ENCODE results near the gene EIF6. TPM values are rescaled to one million over a fixed set of nuclear protein-coding genes. Genes with fewer than 3 reads are reported as not detected.

The EIF6 gene
- total and polyA plus RNA-seq, 2 of the 8 experiments (the other 6 are each of a cell fraction or from before 2014, with no cell fraction given), result 184 to 319 TPM

DNA sequence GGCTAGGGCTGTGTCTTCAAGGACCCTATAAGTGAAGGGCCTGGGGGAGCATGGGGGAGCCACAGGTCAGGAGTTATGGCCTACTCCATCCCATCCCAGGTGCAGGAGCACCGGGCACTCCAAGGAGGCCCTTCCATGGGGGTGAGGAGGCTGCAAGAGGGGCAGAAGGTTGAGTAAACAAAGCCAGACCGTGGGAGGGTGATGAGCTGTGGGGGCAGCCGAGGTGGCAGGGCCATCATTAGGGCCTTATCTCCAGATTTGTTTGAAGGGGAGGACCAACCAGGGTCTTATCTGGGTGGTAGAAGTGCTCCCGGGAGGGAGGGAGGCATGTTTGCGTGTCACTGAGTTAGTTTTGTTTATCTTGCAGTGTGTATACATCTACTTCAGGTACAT is 9.7 kb upstream of the EIF6 start:
- ChIA-PET CTCF (ENCODE audit: partially characterized antibody) (interaction anchor here (2.0 to 11.5 kb wide), 2 partner anchors 13 to 36 kb away, joined by 5 to 130 read pairs; no protein-coding TSS in a partner anchor), POLR2A (ENCODE audit: partially characterized antibody) (interaction anchor here (3.0 to 3.4 kb wide), 2 partner anchors 10 to 15 kb away, joined by 10 to 15 read pairs; partner anchors contain the start of gene EIF6)
- no peak overlapping the region for H3K18ac ChIP-seq (ENCODE audit: extremely low read depth, low read length)
- no peak overlapping the region for H3K27ac ChIP-seq (ENCODE audit: low read depth, low read length)
- no peak overlapping the region for H2BK12ac ChIP-seq (ENCODE audit: low read depth, low read length)
- H3K79me1 ChIP-seq (ENCODE audit: low read depth, low read length), result no peaks in the 10 kb centered on the region
- FAIRE-seq, result no peak
- no peak for DNase-seq (ENCODE audit: low read depth in 1 of 2, low spot score in 2 of 2)
- H3K4me1 ChIP-seq (replicated peaks in 1 of 4; ENCODE audit: control insufficient read depth in 3 of 4, insufficient read depth in 4 of 4, low read length in 3 of 4), result no peaks in the 10 kb centered on the region; a peak in 2 of 7 replicates
- no peak overlapping the region for H2BK15ac ChIP-seq (ENCODE audit: low read length)
- WGBS, 2 experiments (ENCODE audit: extremely low coverage in 1 of 2, insufficient coverage in 1 of 2, insufficient read length in 1 of 2, insufficient replicate concordance in 2 of 2, low coverage in 1 of 2, low lambda C conversion rate in 2 of 2, missing lambda C conversion rate in 1 of 2), result 86% methylated on average over 5 of the region's 5 CpGs; no CpG with 5 or more reads in 1 of the 2 experiments
- H3K23ac ChIP-seq (ENCODE audit: insufficient read length), result no peak overlapping the region
- H4K5ac ChIP-seq (ENCODE audit: insufficient read length, low read depth, low read length), result no peak overlapping the region
- no peaks in the 10 kb centered on the region for H4K20me1 ChIP-seq (replicated peaks in 1 of 2; ENCODE audit: control insufficient read depth in 1 of 2, insufficient read depth in 2 of 2, low read length in 2 of 2)
- H3K36me3 ChIP-seq (ENCODE audit: control insufficient read depth in 2 of 4, insufficient read depth in 4 of 4, low read length in 3 of 4), result no peaks in the 10 kb centered on the region
- no peak overlapping the region for H3K9ac ChIP-seq (replicated peaks in 1 of 4; ENCODE audit: extremely low read depth in 1 of 4, low read depth in 3 of 4, low read length in 3 of 4)
- H3K14ac ChIP-seq (ENCODE audit: insufficient read length), result no peak overlapping the region
- no peaks in the 10 kb centered on the region for H3K23me2 ChIP-seq (ENCODE audit: low read depth, low read length)
- H4K8ac ChIP-seq (ENCODE audit: extremely low read depth, insufficient read depth, low read length), result no peak overlapping the region
- H2AFZ ChIP-seq (ENCODE audit: low read length), result no peak overlapping the region
- H2BK5ac ChIP-seq (ENCODE audit: low read depth, low read length), result no peak overlapping the region
- H3K4me2 ChIP-seq (ENCODE audit: insufficient read depth in 1 of 2, low read depth in 2 of 2, low read length in 2 of 2), result no peak overlapping the region
- no peak overlapping the region for H3K4me3 ChIP-seq (ENCODE audit: extremely low read depth in 1 of 4, insufficient read depth in 2 of 4, low read depth in 3 of 4, low read length in 4 of 4)
- H3K9me3 ChIP-seq (ENCODE audit: insufficient read depth in 2 of 2, low read depth in 1 of 2, low read length in 1 of 2), result no peaks in the 10 kb centered on the region
- no peak overlapping the region for H4K91ac ChIP-seq (replicated peaks; ENCODE audit: insufficient read length, low read length)
- no peak overlapping the region for H3K56ac ChIP-seq (replicated peaks; ENCODE audit: insufficient read length, low read depth, low read length)
- no peak overlapping the region for H3K4ac ChIP-seq (replicated peaks; ENCODE audit: insufficient read length, low read depth, low read length)
- no peak overlapping the region for H2AK5ac ChIP-seq (ENCODE audit: low read depth, low read length)
- no peak overlapping the region for H2BK120ac ChIP-seq (replicated peaks; ENCODE audit: low read depth, low read length)
- H2BK20ac ChIP-seq (ENCODE audit: low read length), result no peak overlapping the region; the same call in 1 of the 2 replicates
- H3K79me2 ChIP-seq (ENCODE audit: control insufficient read depth in 1 of 2, insufficient read depth in 2 of 2, low read length in 2 of 2), result no peaks in the 10 kb centered on the region
- no peaks in the 10 kb centered on the region for H3K27me3 ChIP-seq (replicated peaks in 1 of 4; ENCODE audit: control insufficient read depth in 3 of 4, extremely low read depth in 1 of 4, insufficient read depth in 3 of 4, low read length in 3 of 4)
- TF ChIP-seq EZH2 (IDR thresholded peaks at IDR 0.05; ENCODE audit: low read depth, low read length, severe bottlenecking), result no peak
- no peak for TF ChIP-seq POLR2A (IDR thresholded peaks at IDR 0.05; ENCODE audit: control extremely low read depth in 1 of 2, low read depth in 2 of 2, low read length in 2 of 2)
- no peak for TF ChIP-seq NRF1 (IDR thresholded peaks at IDR 0.05; ENCODE audit: low read depth, low read length)

Data from H1 (cell line).